Endothelial cell of umbilical vein (primary cell): ENCODE measurements around the gene OR52I2. TPM values are rescaled to one million over a fixed set of nuclear protein-coding genes. Genes with fewer than 3 reads are reported as not detected.

ENCODE experiments used
- BruUV-seq: library from RNA; stranded (reverse); fragments of 400-500 nt; replicated peaks from 2 replicates; lab custom pipeline; 2021; lab: Mats Ljungman, UMichigan
- CTCF ChIA-PET: fragments of 300-600, 350-600 bp; sonication (Branson Sonifier 250); formaldehyde crosslinking; loops from one replicate; lab custom pipeline; 2021; ENCODE audit warnings: antibody characterized with exemption, inconsistent platforms; lab: Charles Lee
- POLR2A ChIA-PET: fragments of 300-600, 350-600 bp; sonication (Branson Sonifier 250); formaldehyde crosslinking; loops from one replicate; lab custom pipeline; 2021; ENCODE audit warnings: antibody characterized with exemption, inconsistent platforms; lab: Charles Lee
- DNase-seq: peaks from one replicate; pipeline ENCODE4 v3.0.0-alpha.2; 2011; ENCODE audit warnings: low read depth, low spot score
- FAIRE-seq: peaks from 2 replicates; lab custom pipeline; 2011; peaks lifted over from hg19 to GRCh38; lab: Jason Lieb, UNC
- H2AFZ ChIP-seq: 2 replicates; pipeline ENCODE4 v1.6.0; 2012; ENCODE audit warnings: low read depth, low read length, control low read depth, inconsistent platforms
- H3K27ac ChIP-seq: 2 replicates; pipeline ENCODE4 v1.5.1; 2011; ENCODE audit warnings: low read depth, mild to moderate bottlenecking, control low read depth, low read length, moderate library complexity; ENCODE audit not compliant: insufficient read depth
- H3K27me3 ChIP-seq, 2 experiments: 2 replicates each; pipeline versions ENCODE4 v1.6.0 to v1.6.1; 2011; ENCODE audit warnings: low read length in 2 of 2, mixed read lengths in 1 of 2; ENCODE audit not compliant: control insufficient read depth in 2 of 2, insufficient read depth in 2 of 2
- H3K36me3 ChIP-seq, 2 experiments: 2 replicates in 1 of 2; 3 replicates in 1 of 2; pipeline ENCODE4 v1.5.1; 2011; ENCODE audit warnings: low read length in 2 of 2, mild to moderate bottlenecking in 1 of 2, moderate library complexity in 1 of 2; ENCODE audit not compliant: control insufficient read depth in 2 of 2, insufficient read depth in 2 of 2; ENCODE audit errors: extremely low read depth in 1 of 2
- H3K4me1 ChIP-seq: 3 replicates; pipeline ENCODE4 v1.5.1; 2011; ENCODE audit warnings: mild to moderate bottlenecking, low read length; ENCODE audit not compliant: control insufficient read depth, insufficient read depth; ENCODE audit errors: extremely low read depth
- H3K4me2 ChIP-seq: 2 replicates; pipeline ENCODE4 v1.6.1; 2011; ENCODE audit warnings: low read length, control low read depth, mixed read lengths; ENCODE audit not compliant: insufficient read depth
- H3K4me3 ChIP-seq, 3 experiments: fragments of 200-600 bp in 1 of 3; sonication (generic), shearing (Covaris generic) in 1 of 3; replicated peaks in 1 of 3; 2 replicates each; pipeline ENCODE4 v1.5.1; 2011 to 2016; ENCODE audit warnings: control low read depth in 3 of 3, low read length in 3 of 3, mild to moderate bottlenecking in 2 of 3, inconsistent platforms in 1 of 3, low read depth in 1 of 3, moderate library complexity in 1 of 3; ENCODE audit not compliant: insufficient read depth in 1 of 3
- H3K79me2 ChIP-seq: 2 replicates; pipeline ENCODE4 v1.6.0; 2012; ENCODE audit warnings: low read length, inconsistent platforms; ENCODE audit not compliant: control insufficient read depth, insufficient read depth
- H3K9ac ChIP-seq: replicated peaks from 2 replicates; pipeline ENCODE3; 2011; ENCODE audit warnings: low read length, control low read depth; ENCODE audit not compliant: insufficient read depth; ENCODE audit errors: extremely low read depth
- H3K9me1 ChIP-seq: replicated peaks from 3 replicates; pipeline ENCODE4 v1.6.0; 2011; ENCODE audit warnings: mild to moderate bottlenecking, low read length; ENCODE audit not compliant: control insufficient read depth, insufficient read depth; ENCODE audit errors: extremely low read depth
- H3K9me3 ChIP-seq: replicated peaks from 2 replicates; pipeline ENCODE4 v1.5.1; 2012; ENCODE audit warnings: low read length, inconsistent platforms; ENCODE audit not compliant: control insufficient read depth, insufficient read depth
- H4K20me1 ChIP-seq: replicated peaks from 2 replicates; pipeline ENCODE3; 2011; ENCODE audit warnings: mild to moderate bottlenecking, low read length; ENCODE audit not compliant: control insufficient read depth, insufficient read depth; ENCODE audit errors: extremely low read depth
- CTCF ChIP-seq, 2 donors: IDR thresholded peaks; 1 replicate in 1 of 2; 2 replicates in 1 of 2; pipeline ENCODE4 v1.5.1; 2011; ENCODE audit warnings: low read length in 2 of 2, mild to moderate bottlenecking in 2 of 2, moderate library complexity in 2 of 2, control low read depth in 1 of 2, inconsistent platforms in 1 of 2, low read depth in 1 of 2; ENCODE audit not compliant: insufficient read depth in 1 of 2; ENCODE audit errors: extremely low read depth in 1 of 2
- EZH2 ChIP-seq: IDR thresholded peaks from 2 replicates; pipeline ENCODE4 v1.6.1; 2012; ENCODE audit warnings: borderline replicate concordance, low read depth, mild to moderate bottlenecking, moderate library complexity, low read length, inconsistent platforms; ENCODE audit not compliant: severe bottlenecking
- FOS ChIP-seq: IDR thresholded peaks from 2 replicates; pipeline ENCODE4 v1.6.1; 2011; ENCODE audit warnings: mild to moderate bottlenecking, low read length, moderate library complexity, borderline replicate concordance; ENCODE audit not compliant: insufficient read depth
- GATA2 ChIP-seq: IDR thresholded peaks from 2 replicates; pipeline ENCODE4 v1.7.0; 2011; ENCODE audit warnings: low read depth, mild to moderate bottlenecking, moderate library complexity, mixed read lengths, low read length; ENCODE audit not compliant: insufficient read length, insufficient read depth
- JUN ChIP-seq: IDR thresholded peaks from 2 replicates; pipeline ENCODE4 v1.6.1; 2011; ENCODE audit warnings: borderline replicate concordance, low read depth; ENCODE audit not compliant: insufficient read length, insufficient read depth
- MAX ChIP-seq: IDR thresholded peaks from 2 replicates; pipeline ENCODE4 v1.6.1; 2011; ENCODE audit not compliant: insufficient read depth, insufficient read length
- MYC ChIP-seq: IDR thresholded peaks from one replicate; pipeline ENCODE4 v1.6.1; 2011; ENCODE audit warnings: mild to moderate bottlenecking, low read depth, low read length
- POLR2A ChIP-seq: IDR thresholded peaks from 2 replicates; pipeline ENCODE4 v1.6.1; 2012; ENCODE audit warnings: low read depth, mild to moderate bottlenecking, control low read depth, low read length
- POLR2AphosphoS5 ChIP-seq: IDR thresholded peaks from 2 replicates; pipeline ENCODE4 v1.6.1; 2012; ENCODE audit warnings: low read depth, mild to moderate bottlenecking, control low read depth, low read length, moderate library complexity; ENCODE audit not compliant: insufficient read depth
- dilution Hi-C: fragments of 300-500 bp; cut with MboI; formaldehyde crosslinking; loops from one replicate; pipeline ENCODE4 v1.15.0; 2019; ENCODE audit warnings: low sequenced_read_pairs; ENCODE audit not compliant: extremely low pct_ligation_motif_present
- intact Hi-C: fragments of 100-400 bp; cut with micrococcal nuclease; formaldehyde crosslinking; loops from one replicate; pipeline ENCODE4 v1.10.0; 2022
- polyA plus RNA-seq, 4 experiments: library from polyadenylated mRNA; depleted of rRNA in 3 of 4; stranded (reverse) in 3 of 4; unstranded in 1 of 4; fragments of >200 nt; gene quantifications; 2 replicates each; pipeline versions ENCODE4 v1.2.1 to v1.2.3, GENCODE V29; 2011 to 2012; ENCODE audit warnings: missing spikeins in 1 of 4
- total RNA-seq: library from RNA; stranded (reverse); gene quantifications from 2 replicates; pipeline ENCODE4 v1.2.3, GENCODE V29; 2021

The OR52I2 gene
- total and polyA plus RNA-seq, 2 donors (not counting 3 experiments of a cell fraction or from before 2014, with no cell fraction given), result not detected

- intact Hi-C loops (no loop called here), dilution Hi-C loops (no loop called here)
- DNase-seq (no peak), FAIRE-seq (no peak)
- no TSS peak for BruUV-seq
- H3K4me3 ChIP-seq, result no peak overlapping the region
- no peak overlapping the region for H3K9ac ChIP-seq
- no peaks in the 10 kb centered on the region for H3K27me3 ChIP-seq
- no peak overlapping the region for H3K27ac ChIP-seq
- no peak overlapping the region for H2AFZ ChIP-seq
- TF ChIP-seq MAX (no peak), FOS (no peak), GATA2 (no peak), CTCF (IDR thresholded peaks at IDR 0.05; ENCODE audit: extremely low read depth in 1 of 2, insufficient read depth in 1 of 2, low read depth in 1 of 2, low read length in 2 of 2) (no peak), JUN (no peak), POLR2AphosphoS5 (no peak), EZH2 (no peak), POLR2A (no peak), MYC (no peak)
- H3K9me3 ChIP-seq, result no peaks in the 10 kb centered on the region
- H4K20me1 ChIP-seq, result no peaks in the 10 kb centered on the region
- H3K36me3 ChIP-seq, result no peaks in the 10 kb centered on the region
- ChIA-PET CTCF (no interaction called here), POLR2A (no interaction called here)
- H3K79me2 ChIP-seq, result no peaks in the 10 kb centered on the region
- no peaks in the 10 kb centered on the region for H3K9me1 ChIP-seq
- no peak overlapping the region for H3K4me2 ChIP-seq
- no peaks in the 10 kb centered on the region for H3K4me1 ChIP-seq
Observed at GRCh38 chr11:4578624-4579023, 2.9 kb upstream of the OR52I2 start.
